Measurements from ENCODE around the gene SMPD3.

DNA sequence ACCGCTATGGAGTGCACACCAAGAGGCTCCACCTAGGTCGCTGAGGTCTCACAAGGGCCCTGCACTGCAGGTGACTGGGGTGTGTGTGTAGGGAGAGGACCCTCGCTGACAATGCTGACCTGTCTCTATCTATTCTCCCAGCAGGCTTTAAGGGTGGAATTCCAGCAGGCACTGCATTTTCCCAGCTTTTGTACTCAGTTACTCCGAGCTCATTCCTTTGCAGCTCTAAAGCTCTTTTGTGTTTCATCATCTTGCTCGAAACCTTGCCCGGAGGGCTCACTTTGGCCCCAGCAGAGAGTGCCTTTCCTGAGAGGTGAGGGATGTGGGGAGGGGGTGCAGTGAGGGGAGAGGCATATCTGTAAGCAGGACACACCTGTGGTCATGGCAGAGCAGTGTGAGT is 39.3 kb downstream of the SMPD3 start:
- TF ChIP-seq, protein P1, sequence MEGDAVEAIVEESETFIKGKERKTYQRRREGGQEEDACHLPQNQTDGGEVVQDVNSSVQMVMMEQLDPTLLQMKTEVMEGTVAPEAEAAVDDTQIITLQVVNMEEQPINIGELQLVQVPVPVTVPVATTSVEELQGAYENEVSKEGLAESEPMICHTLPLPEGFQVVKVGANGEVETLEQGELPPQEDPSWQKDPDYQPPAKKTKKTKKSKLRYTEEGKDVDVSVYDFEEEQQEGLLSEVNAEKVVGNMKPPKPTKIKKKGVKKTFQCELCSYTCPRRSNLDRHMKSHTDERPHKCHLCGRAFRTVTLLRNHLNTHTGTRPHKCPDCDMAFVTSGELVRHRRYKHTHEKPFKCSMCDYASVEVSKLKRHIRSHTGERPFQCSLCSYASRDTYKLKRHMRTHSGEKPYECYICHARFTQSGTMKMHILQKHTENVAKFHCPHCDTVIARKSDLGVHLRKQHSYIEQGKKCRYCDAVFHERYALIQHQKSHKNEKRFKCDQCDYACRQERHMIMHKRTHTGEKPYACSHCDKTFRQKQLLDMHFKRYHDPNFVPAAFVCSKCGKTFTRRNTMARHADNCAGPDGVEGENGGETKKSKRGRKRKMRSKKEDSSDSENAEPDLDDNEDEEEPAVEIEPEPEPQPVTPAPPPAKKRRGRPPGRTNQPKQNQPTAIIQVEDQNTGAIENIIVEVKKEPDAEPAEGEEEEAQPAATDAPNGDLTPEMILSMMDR (IDR thresholded peaks at IDR 0.05 in 2 of 3, conservative IDR thresholded peaks at IDR 0.05 in 1 of 3; ENCODE audit: borderline replicate concordance in 1 of 3, insufficient read depth in 1 of 3, low read depth in 2 of 3, low read length in 2 of 3), result no peak
- no peak for TF ChIP-seq POLR2A (IDR thresholded peaks at IDR 0.05; ENCODE audit: borderline replicate concordance, extremely low read depth, insufficient read depth, insufficient read length)
- TF ChIP-seq YY1 (IDR thresholded peaks at IDR 0.05; ENCODE audit: extremely low read depth, insufficient replicate concordance, low read depth, low read length), result no peak
- no peak for TF ChIP-seq EZH2phosphoT487 (IDR thresholded peaks at IDR 0.05; ENCODE audit: borderline replicate concordance)
- TF ChIP-seq POLR2AphosphoS5 (IDR thresholded peaks at IDR 0.05; ENCODE audit: low read depth, low read length), result no peak
- TF ChIP-seq FOSL1 (IDR thresholded peaks at IDR 0.05; ENCODE audit: low read depth), result no peak
- TF ChIP-seq ZNF274 (IDR thresholded peaks at IDR 0.05; ENCODE audit: low read depth, low read length), result no peak
- TF ChIP-seq, protein P2, sequence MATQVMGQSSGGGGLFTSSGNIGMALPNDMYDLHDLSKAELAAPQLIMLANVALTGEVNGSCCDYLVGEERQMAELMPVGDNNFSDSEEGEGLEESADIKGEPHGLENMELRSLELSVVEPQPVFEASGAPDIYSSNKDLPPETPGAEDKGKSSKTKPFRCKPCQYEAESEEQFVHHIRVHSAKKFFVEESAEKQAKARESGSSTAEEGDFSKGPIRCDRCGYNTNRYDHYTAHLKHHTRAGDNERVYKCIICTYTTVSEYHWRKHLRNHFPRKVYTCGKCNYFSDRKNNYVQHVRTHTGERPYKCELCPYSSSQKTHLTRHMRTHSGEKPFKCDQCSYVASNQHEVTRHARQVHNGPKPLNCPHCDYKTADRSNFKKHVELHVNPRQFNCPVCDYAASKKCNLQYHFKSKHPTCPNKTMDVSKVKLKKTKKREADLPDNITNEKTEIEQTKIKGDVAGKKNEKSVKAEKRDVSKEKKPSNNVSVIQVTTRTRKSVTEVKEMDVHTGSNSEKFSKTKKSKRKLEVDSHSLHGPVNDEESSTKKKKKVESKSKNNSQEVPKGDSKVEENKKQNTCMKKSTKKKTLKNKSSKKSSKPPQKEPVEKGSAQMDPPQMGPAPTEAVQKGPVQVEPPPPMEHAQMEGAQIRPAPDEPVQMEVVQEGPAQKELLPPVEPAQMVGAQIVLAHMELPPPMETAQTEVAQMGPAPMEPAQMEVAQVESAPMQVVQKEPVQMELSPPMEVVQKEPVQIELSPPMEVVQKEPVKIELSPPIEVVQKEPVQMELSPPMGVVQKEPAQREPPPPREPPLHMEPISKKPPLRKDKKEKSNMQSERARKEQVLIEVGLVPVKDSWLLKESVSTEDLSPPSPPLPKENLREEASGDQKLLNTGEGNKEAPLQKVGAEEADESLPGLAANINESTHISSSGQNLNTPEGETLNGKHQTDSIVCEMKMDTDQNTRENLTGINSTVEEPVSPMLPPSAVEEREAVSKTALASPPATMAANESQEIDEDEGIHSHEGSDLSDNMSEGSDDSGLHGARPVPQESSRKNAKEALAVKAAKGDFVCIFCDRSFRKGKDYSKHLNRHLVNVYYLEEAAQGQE (IDR thresholded peaks at IDR 0.05; ENCODE audit: low read depth), result no peak
- TF ChIP-seq, protein P3, sequence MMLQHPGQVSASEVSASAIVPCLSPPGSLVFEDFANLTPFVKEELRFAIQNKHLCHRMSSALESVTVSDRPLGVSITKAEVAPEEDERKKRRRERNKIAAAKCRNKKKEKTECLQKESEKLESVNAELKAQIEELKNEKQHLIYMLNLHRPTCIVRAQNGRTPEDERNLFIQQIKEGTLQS (IDR thresholded peaks at IDR 0.05), result no peak
- TF ChIP-seq EZH2 (IDR thresholded peaks at IDR 0.05), result no peak
- TF ChIP-seq SIN3A (IDR thresholded peaks at IDR 0.05; ENCODE audit: low read depth), result no peak
- no peak for TF ChIP-seq CBX3 (IDR thresholded peaks at IDR 0.05; ENCODE audit: low read depth)

All from HCT116 (cell line).